ENCODE measurements around the gene UQCR11. TPM values are rescaled to one million over a fixed set of nuclear protein-coding genes. Genes with fewer than 3 reads are reported as not detected.
A peak's percentile ranks its signal among the peaks of the same experiment; 100 is the strongest.

The UQCR11 gene
- total RNA-seq, 3 donors from 2014 or later, result 59.6 to 117 (median 63.4) TPM

DNA sequence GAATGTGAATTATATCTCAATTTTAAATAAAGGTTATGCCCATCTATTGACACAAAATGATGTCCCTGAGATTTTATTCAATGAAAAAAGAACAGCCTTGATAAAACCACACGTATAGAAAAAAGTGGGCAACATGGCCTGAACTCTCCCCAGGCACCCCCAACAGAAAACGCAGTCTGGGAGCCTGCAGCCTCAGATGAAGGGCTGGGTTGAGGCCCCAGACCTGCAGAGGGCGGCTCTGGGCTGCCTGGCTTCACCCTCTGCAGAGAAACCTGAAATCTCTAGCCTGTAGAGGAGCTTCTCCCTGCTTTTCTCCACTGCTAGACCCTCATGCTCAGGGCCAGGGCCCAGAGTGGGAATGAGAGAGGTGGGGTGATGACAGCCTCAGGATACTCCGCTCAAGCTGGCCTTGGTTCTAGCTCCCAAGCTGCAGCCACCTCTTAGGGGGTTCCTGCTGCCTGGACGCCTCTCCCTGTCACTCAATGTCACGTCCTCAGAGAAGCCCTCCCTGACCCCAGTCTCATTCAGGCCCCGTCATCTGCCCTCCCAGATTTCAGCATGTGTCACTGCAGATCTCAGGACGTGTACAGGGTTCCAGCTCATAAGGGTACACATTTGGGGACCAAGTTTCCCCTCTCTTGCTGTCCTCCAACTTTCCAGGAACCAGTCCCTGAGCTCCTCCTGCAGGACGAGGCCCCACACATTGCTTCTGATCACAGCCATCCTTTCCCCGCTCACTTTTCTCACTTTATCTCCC is 14.4 kb downstream of the UQCR11 start:
- peaks cover 9 to 12% of the 10 kb centered on the region in 2 donors for H3K4me1 ChIP-seq
- H3K4me3 ChIP-seq, result peak overlapping the region; percentile 73 to 91 (median 81)
- TF ChIP-seq POLR2A (IDR thresholded peaks at IDR 0.05) (no peak), POLR2AphosphoS5 (IDR thresholded peaks at IDR 0.05) (no peak), CTCF (IDR thresholded peaks at IDR 0.05) (no peak)
- H3K36me3 ChIP-seq, result no peaks in the 10 kb centered on the region
- DNase-seq (ENCODE audit: low spot score in 2 of 2), result no peak
- peak overlapping the region; percentile 46 to 87 for H3K27ac ChIP-seq
- H3K9me3 ChIP-seq, result no peaks in the 10 kb centered on the region
- H3K27me3 ChIP-seq, result no peaks in the 10 kb centered on the region
- intact Hi-C loops (cut with DNase I; ENCODE audit: low total_unique reads), result no loop called here

DNA sequence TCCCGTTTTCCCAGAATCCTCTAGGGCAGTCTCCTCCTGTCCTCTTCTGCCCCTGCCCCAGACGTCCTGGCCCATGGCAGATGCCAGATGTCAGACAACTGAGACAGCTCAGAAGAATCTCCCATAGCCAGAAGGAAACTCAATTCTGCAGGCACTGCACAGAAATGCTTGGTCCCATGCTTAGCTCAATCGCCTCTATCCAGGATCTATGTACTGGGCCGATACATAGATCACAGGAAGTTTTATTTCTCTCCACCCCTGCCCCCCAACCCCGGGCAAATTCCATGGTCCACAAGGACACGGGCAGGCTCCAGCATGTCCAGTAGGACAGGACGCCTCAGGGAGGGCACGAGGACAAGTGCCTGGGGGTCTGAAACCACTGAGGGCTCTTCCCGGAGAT is 17.4 kb downstream of the UQCR11 start:
- Histone ChIP-seq H3K4me3 (no peak overlapping the region), H3K27me3 (no peaks in the 10 kb centered on the region), H3K9me3 (no peaks in the 10 kb centered on the region), H3K4me1 (peaks cover 9 to 12% of the 10 kb centered on the region in 2 donors), H3K27ac (peak overlapping the region in 1 of 2 donors; percentile 2), H3K36me3 (no peaks in the 10 kb centered on the region)
- intact Hi-C loops (cut with DNase I; ENCODE audit: low total_unique reads), result no loop called here
- TF ChIP-seq CTCF (IDR thresholded peaks at IDR 0.05) (no peak), POLR2A (IDR thresholded peaks at IDR 0.05) (no peak), POLR2AphosphoS5 (IDR thresholded peaks at IDR 0.05) (no peak)
- no peak for DNase-seq (ENCODE audit: low spot score in 2 of 2)

DNA sequence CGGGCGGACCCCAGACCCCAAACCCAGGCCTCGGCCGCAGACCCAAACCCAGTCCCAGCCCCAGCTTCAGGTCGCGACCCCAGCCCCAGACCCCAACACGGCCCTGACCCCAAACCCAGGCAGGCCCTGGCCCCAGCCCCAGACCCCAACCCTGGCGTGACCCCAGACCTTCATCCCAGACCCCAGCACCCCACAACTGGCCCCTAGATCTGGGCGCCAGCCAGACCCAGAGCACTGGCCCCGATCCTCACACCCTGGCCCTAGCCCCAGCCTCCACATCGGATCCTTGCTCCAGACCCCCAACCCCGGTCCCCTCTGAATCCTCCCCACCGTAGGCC is 20.1 kb downstream of the UQCR11 start:
- Histone ChIP-seq H3K27me3 (no peaks in the 10 kb centered on the region), H3K9me3 (no peaks in the 10 kb centered on the region), H3K4me3 (no peak overlapping the region), H3K4me1 (peaks cover 0 to under 1% of the 10 kb centered on the region in 2 donors), H3K27ac (no peak overlapping the region), H3K36me3 (no peaks in the 10 kb centered on the region)
- intact Hi-C loops (cut with DNase I; ENCODE audit: low total_unique reads), result no loop called here
- TF ChIP-seq POLR2AphosphoS5 (IDR thresholded peaks at IDR 0.05), result no peak
- TF ChIP-seq POLR2A (IDR thresholded peaks at IDR 0.05), result no peak
- no peak for TF ChIP-seq CTCF (IDR thresholded peaks at IDR 0.05)
- DNase-seq (ENCODE audit: low spot score in 2 of 2), result no peak

- H3K9me3 ChIP-seq, result no peaks in the 10 kb centered on the region
- no peak for DNase-seq (ENCODE audit: low spot score in 2 of 2)
- H3K4me1 ChIP-seq, result no peaks in the 10 kb centered on the region
- no peak overlapping the region for H3K4me3 ChIP-seq
- no peak overlapping the region for H3K27ac ChIP-seq
- no peaks in the 10 kb centered on the region for H3K36me3 ChIP-seq
- TF ChIP-seq CTCF (IDR thresholded peaks at IDR 0.05), result no peak
- no peak for TF ChIP-seq POLR2A (IDR thresholded peaks at IDR 0.05)
- no peak for TF ChIP-seq POLR2AphosphoS5 (IDR thresholded peaks at IDR 0.05)
- intact Hi-C loops (cut with DNase I; ENCODE audit: low total_unique reads), result no loop called here
- no peaks in the 10 kb centered on the region for H3K27me3 ChIP-seq
These were observed 20.6 kb downstream of the UQCR11 start for GRCh38 chr19:1584500-1585242.

DNA sequence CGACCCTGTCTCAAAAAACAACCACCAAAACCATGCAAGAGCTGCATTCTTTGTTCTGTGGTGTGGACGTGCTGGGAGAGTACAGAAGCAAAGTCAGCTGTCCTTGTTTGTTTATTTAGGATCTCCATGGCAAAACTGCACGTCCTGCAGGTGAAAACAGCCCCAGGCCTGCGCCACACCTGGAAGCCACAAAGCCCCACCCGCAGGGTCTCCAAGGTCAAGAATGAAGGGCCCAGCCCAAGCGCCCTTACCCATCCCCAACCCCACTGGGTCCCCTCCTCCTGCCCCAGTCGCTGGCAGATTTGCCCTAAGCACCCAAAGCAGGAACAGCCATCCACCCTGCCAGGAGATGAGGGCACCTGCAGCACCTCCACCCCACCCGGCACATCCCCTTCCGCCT is 23.1 kb downstream of the UQCR11 start:
- TF ChIP-seq POLR2A (IDR thresholded peaks at IDR 0.05) (no peak), POLR2AphosphoS5 (IDR thresholded peaks at IDR 0.05) (no peak), CTCF (IDR thresholded peaks at IDR 0.05) (no peak)
- Histone ChIP-seq H3K9me3 (no peaks in the 10 kb centered on the region), H3K27ac (peak overlapping the region; percentile 36 to 78), H3K36me3 (no peaks in the 10 kb centered on the region), H3K4me1 (no peaks in the 10 kb centered on the region), H3K4me3 (no peak overlapping the region), H3K27me3 (no peaks in the 10 kb centered on the region)
- DNase-seq (ENCODE audit: low spot score in 2 of 2), result peak in 1 of 2 donors; percentile 74
- intact Hi-C loops (cut with DNase I; ENCODE audit: low total_unique reads), result no loop called here
